ENCODE results near the gene FRMPD2. TPM values are rescaled to one million over a fixed set of nuclear protein-coding genes. Genes with fewer than 3 reads are reported as not detected.

The FRMPD2 gene
- total and polyA plus RNA-seq, 2 donors from 2014 or later, result 0.34 to 0.47 TPM

DNA sequence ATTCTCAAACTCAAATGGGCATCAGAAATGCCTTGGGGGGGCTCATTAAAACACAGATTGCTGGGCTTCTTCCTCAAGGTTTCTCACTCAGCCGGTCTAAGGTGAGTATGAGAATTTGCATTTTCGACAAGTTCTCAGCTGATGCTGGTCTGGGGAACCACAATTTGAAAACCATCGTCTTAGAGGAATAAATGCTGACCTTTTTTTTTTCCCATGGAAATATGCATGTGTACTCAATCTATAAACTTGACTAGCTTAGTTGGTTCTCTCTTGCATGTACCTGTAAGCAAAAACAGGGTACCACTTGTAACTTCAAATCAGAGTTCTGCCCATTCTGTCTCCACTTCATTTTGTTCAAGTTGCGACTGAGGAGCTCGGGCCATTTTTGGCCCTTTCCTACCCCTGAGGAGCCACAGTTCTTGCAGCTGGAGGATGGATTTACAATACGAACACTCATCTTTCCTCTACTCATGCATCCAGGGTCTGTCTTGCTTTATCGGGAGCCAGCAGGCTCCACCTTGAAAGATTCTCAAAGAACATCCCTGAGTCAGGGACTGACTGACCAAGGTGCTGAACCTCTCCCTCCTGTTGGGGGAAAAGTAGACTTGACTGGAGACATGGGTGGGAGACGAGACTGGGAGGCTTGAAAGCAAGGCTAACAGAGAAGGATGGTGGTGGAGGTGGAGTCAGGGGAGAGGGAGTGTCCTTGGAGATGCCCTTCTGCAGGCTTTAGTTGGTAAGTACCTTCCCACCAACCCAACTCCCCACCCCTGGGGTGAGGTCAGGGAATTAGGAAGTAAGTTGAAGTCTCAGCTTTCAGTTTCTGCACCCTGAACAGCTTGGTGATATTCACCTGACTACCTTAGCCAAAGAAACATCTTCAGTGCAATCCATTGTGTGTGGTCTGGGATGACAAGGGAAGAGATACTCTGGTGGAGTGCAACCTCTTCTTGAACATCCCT is 28.3 kb upstream of the FRMPD2 start:
- TF ChIP-seq, protein P1, sequence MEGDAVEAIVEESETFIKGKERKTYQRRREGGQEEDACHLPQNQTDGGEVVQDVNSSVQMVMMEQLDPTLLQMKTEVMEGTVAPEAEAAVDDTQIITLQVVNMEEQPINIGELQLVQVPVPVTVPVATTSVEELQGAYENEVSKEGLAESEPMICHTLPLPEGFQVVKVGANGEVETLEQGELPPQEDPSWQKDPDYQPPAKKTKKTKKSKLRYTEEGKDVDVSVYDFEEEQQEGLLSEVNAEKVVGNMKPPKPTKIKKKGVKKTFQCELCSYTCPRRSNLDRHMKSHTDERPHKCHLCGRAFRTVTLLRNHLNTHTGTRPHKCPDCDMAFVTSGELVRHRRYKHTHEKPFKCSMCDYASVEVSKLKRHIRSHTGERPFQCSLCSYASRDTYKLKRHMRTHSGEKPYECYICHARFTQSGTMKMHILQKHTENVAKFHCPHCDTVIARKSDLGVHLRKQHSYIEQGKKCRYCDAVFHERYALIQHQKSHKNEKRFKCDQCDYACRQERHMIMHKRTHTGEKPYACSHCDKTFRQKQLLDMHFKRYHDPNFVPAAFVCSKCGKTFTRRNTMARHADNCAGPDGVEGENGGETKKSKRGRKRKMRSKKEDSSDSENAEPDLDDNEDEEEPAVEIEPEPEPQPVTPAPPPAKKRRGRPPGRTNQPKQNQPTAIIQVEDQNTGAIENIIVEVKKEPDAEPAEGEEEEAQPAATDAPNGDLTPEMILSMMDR (IDR thresholded peaks at IDR 0.05; ENCODE audit: borderline replicate concordance, extremely low read depth, insufficient read depth), result no peak
- Histone ChIP-seq H3K9ac (ENCODE audit: low read length in 3 of 3) (no peak overlapping the region), H3K36me3 (ENCODE audit: control insufficient read depth in 2 of 3, insufficient read depth in 3 of 3, low read length in 3 of 3) (no peaks in the 10 kb centered on the region), H3K9me3 (ENCODE audit: control insufficient read depth in 2 of 3, insufficient read depth in 1 of 3, low read length in 3 of 3) (no peaks in the 10 kb centered on the region), H3K27ac (ENCODE audit: low read depth in 2 of 2, low read length in 2 of 2) (no peak overlapping the region), H3K27me3 (ENCODE audit: control insufficient read depth, insufficient read depth, low read length) (no peaks in the 10 kb centered on the region), H3K4me3 (ENCODE audit: low read length in 3 of 3) (no peak overlapping the region), H3K4me1 (ENCODE audit: control insufficient read depth in 2 of 3, insufficient read depth in 2 of 3, low read depth in 1 of 3, low read length in 3 of 3) (peaks cover 0 to 3% (median 2%) of the 10 kb centered on the region in 3 donors)
- DNase-seq (no peak), FAIRE-seq (no peak)
- intact Hi-C loops (cut with DNase I), result no loop called here

DNA sequence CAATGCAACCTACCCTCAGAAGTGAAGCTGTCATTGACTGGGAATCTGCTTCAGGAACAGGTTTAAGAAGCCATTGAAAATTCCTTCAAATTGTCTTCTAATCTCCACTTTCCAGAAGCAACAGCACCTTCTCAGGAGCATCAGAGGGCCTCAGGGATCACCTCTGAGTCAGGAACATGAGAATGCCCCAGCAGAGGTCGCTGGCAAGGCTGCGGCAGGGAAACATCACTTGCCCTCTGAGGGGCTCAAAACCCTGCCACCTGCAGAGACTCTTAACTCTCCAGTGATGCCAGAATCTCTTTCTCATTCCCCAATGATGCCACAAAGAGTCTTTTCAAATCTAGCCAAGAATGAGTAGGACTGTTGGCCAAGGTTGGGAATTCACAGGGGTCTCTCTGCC is 26.1 kb upstream of the FRMPD2 start:
- no peak overlapping the region for H3K27ac ChIP-seq (ENCODE audit: low read depth in 2 of 2, low read length in 2 of 2)
- intact Hi-C loops (cut with DNase I), result no loop called here
- H3K4me1 ChIP-seq (ENCODE audit: control insufficient read depth in 2 of 3, insufficient read depth in 2 of 3, low read depth in 1 of 3, low read length in 3 of 3), result no peaks in the 10 kb centered on the region
- H3K9me3 ChIP-seq (ENCODE audit: control insufficient read depth in 2 of 3, insufficient read depth in 1 of 3, low read length in 3 of 3), result no peaks in the 10 kb centered on the region
- no peaks in the 10 kb centered on the region for H3K27me3 ChIP-seq (ENCODE audit: control insufficient read depth, insufficient read depth, low read length)
- DNase-seq (no peak), FAIRE-seq (no peak)
- no peak overlapping the region for H3K4me3 ChIP-seq (ENCODE audit: low read length in 3 of 3)
- no peaks in the 10 kb centered on the region for H3K36me3 ChIP-seq (ENCODE audit: control insufficient read depth in 2 of 3, insufficient read depth in 3 of 3, low read length in 3 of 3)
- TF ChIP-seq, protein P1 (IDR thresholded peaks at IDR 0.05; ENCODE audit: borderline replicate concordance, extremely low read depth, insufficient read depth), result no peak
- no peak overlapping the region for H3K9ac ChIP-seq (ENCODE audit: low read length in 3 of 3)

DNA sequence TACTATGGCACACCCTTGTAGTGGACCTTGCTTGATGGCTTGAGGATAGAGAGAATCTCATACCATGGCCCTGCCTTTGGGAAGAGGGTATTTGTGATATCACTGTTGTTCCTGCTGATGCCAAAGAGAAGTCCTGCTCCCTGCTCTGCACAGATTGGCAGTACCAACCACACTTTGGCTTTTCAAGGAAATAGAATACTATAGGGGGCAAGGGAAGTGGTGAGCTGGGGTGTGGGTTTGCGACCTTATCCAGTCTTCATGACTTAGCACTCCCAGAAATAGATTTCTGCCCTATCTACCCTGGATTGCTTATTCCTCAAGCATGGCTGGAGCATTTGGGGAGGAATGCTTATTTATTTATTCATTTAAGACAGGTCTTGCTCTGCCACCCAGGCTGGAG is 25.2 kb upstream of the FRMPD2 start:
- Histone ChIP-seq H3K27ac (ENCODE audit: low read depth in 2 of 2, low read length in 2 of 2) (no peak overlapping the region), H3K36me3 (ENCODE audit: control insufficient read depth in 2 of 3, insufficient read depth in 3 of 3, low read length in 3 of 3) (no peaks in the 10 kb centered on the region), H3K9me3 (ENCODE audit: control insufficient read depth in 2 of 3, insufficient read depth in 1 of 3, low read length in 3 of 3) (no peaks in the 10 kb centered on the region), H3K4me1 (ENCODE audit: control insufficient read depth in 2 of 3, insufficient read depth in 2 of 3, low read depth in 1 of 3, low read length in 3 of 3) (no peaks in the 10 kb centered on the region), H3K4me3 (ENCODE audit: low read length in 3 of 3) (no peak overlapping the region), H3K27me3 (ENCODE audit: control insufficient read depth, insufficient read depth, low read length) (no peaks in the 10 kb centered on the region), H3K9ac (ENCODE audit: low read length in 3 of 3) (no peak overlapping the region)
- TF ChIP-seq, protein P1 (IDR thresholded peaks at IDR 0.05; ENCODE audit: borderline replicate concordance, extremely low read depth, insufficient read depth), result no peak
- DNase-seq, result no peak
- no peak for FAIRE-seq
- intact Hi-C loops (cut with DNase I), result no loop called here
